ENCODE results near the gene SNAP47. TPM values are rescaled to one million over a fixed set of nuclear protein-coding genes. Genes with fewer than 3 reads are reported as not detected.

The SNAP47 gene
- total and polyA plus RNA-seq, 2 donors (not counting 3 experiments of a cell fraction or from before 2014, with no cell fraction given) = 24.0 to 32.7 TPM

DNA sequence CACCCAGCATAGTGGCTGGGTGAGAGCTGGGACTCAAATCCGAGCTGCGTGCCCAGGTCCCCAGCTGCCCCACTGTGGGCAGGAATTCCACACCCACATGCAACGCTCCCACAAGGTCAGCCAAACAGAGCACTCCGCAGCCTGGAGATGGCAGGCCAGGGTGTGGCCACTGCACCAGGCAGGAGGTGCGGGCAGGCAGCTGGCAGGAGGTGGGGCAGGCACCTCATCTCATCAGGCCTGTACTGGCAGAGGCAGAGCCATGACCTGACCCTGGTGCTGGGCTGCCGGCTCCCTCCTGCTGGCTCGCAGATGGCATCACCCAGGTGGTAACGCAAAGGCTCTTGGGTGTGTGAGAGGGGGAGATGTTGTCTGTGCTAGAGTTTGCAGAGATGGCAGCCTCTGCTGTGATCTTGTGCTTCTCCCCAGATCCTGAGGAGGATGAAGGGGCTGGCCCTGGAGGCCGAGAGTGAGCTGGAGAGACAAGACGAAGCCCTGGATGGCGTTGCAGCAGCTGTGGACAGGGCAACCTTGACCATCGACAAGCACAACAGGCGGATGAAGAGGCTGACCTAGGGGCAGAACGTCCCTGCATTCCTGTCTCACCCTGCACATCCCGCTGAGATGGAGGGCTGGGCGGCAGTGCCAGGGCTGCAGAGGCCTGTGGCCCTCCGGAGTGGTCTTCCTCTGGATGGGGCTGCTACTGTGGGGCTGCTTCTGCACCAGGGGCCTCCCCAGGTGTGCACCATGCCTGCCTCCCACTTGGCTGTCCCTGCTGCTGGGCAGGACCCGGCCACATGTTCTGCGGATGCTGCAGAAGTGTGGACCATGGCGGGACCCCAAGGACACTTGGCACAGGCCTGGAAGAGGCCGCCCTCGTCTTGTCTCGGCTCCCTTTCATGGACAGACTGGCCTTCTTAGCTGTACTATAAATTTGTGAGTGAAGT is 45.1 kb downstream of the SNAP47 start:
- H3K36me3 ChIP-seq (ENCODE audit: control insufficient read depth in 2 of 2, extremely low read depth in 1 of 2, insufficient read depth in 2 of 2, low read length in 2 of 2) = peaks cover 0 to 6% of the 10 kb centered on the region in 2 experiments
- dilution Hi-C loops (cut with MboI; ENCODE audit: extremely low pct_ligation_motif_present, low sequenced_read_pairs) = no loop called here
- no peaks in the 10 kb centered on the region for H4K20me1 ChIP-seq (replicated peaks; ENCODE audit: control insufficient read depth, extremely low read depth, insufficient read depth, low read length)
- no peak overlapping the region for H3K9ac ChIP-seq (replicated peaks; ENCODE audit: extremely low read depth, insufficient read depth, low read length)
- BruUV-seq (replicated peaks) = no TSS peak
- FAIRE-seq (no peak), DNase-seq (ENCODE audit: low read depth, low spot score) (no peak)
- ChIA-PET CTCF (interaction anchor here (1.0 kb wide), 1 partner anchor 173 kb away, joined by 3 read pairs; no protein-coding TSS in a partner anchor), POLR2A (no interaction called here)
- no peaks in the 10 kb centered on the region for H3K27me3 ChIP-seq (ENCODE audit: control insufficient read depth in 2 of 2, insufficient read depth in 2 of 2, low read length in 2 of 2)
- H2AFZ ChIP-seq (ENCODE audit: low read depth, low read length) = no peak overlapping the region
- H3K9me3 ChIP-seq (replicated peaks; ENCODE audit: control insufficient read depth, insufficient read depth, low read length) = no peaks in the 10 kb centered on the region
- intact Hi-C loops (cut with micrococcal nuclease) = loop anchor here (10.0 kb wide), 2 partner anchors 304 to 384 kb away; partner anchors contain the start of genes ARF1 and IBA57
- no peak overlapping the region for H3K27ac ChIP-seq (ENCODE audit: insufficient read depth, low read depth, low read length)
- H3K4me2 ChIP-seq (ENCODE audit: insufficient read depth, low read length) = no peak overlapping the region
- peaks cover 10% of the 10 kb centered on the region for H3K4me1 ChIP-seq (ENCODE audit: control insufficient read depth, extremely low read depth, insufficient read depth, low read length)
- H3K9me1 ChIP-seq (replicated peaks; ENCODE audit: control insufficient read depth, extremely low read depth, insufficient read depth, low read length) = no peaks in the 10 kb centered on the region
- H3K79me2 ChIP-seq (ENCODE audit: control insufficient read depth, insufficient read depth, low read length) = no peaks in the 10 kb centered on the region
- TF ChIP-seq MYC (IDR thresholded peaks at IDR 0.05; ENCODE audit: low read depth, low read length) (no peak), EZH2 (IDR thresholded peaks at IDR 0.05; ENCODE audit: borderline replicate concordance, low read depth, low read length, severe bottlenecking) (no peak), JUN (IDR thresholded peaks at IDR 0.05; ENCODE audit: borderline replicate concordance, insufficient read depth, insufficient read length, low read depth) (no peak), POLR2AphosphoS5 (IDR thresholded peaks at IDR 0.05; ENCODE audit: insufficient read depth, low read depth, low read length) (no peak), FOS (IDR thresholded peaks at IDR 0.05; ENCODE audit: borderline replicate concordance, insufficient read depth, low read length) (no peak), CTCF (IDR thresholded peaks at IDR 0.05; ENCODE audit: extremely low read depth in 1 of 2, insufficient read depth in 1 of 2, low read depth in 1 of 2, low read length in 2 of 2) (no peak), POLR2A (IDR thresholded peaks at IDR 0.05; ENCODE audit: low read depth, low read length) (no peak), GATA2 (IDR thresholded peaks at IDR 0.05; ENCODE audit: insufficient read depth, insufficient read length, low read depth, low read length) (no peak)
- TF ChIP-seq, protein P1, sequence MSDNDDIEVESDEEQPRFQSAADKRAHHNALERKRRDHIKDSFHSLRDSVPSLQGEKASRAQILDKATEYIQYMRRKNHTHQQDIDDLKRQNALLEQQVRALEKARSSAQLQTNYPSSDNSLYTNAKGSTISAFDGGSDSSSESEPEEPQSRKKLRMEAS (IDR thresholded peaks at IDR 0.05; ENCODE audit: insufficient read depth, insufficient read length) = no peak
- no peak overlapping the region for H3K4me3 ChIP-seq (replicated peaks in 1 of 3; ENCODE audit: insufficient read depth in 1 of 3, low read depth in 1 of 3, low read length in 3 of 3)

All from endothelial cell of umbilical vein (primary cell).